Stimulated activated CD4-positive, alpha-beta T cell treated with anti-CD3 and anti-CD28 coated beads, Interleukin-12 subunit alpha, Interleukin-12 subunit beta, amount 100 ng/mL, for 24 hours (primary cell): Measurements from ENCODE around the gene AK2.
A peak's percentile ranks its signal among the peaks of the same experiment; 100 is the strongest.
"Not testable (repeated sequence)": the region's sequence is repeated elsewhere in the genome, so short reads cannot be mapped to it uniquely, and the experiment has no call there.

Experiments used
- DNase-seq, 2 experiments: peaks; one replicate each; pipeline ENCODE4 v3.0.0-alpha.2; 2020; ENCODE audit warnings: low read depth in 2 of 2

AK2 gene

DNA sequence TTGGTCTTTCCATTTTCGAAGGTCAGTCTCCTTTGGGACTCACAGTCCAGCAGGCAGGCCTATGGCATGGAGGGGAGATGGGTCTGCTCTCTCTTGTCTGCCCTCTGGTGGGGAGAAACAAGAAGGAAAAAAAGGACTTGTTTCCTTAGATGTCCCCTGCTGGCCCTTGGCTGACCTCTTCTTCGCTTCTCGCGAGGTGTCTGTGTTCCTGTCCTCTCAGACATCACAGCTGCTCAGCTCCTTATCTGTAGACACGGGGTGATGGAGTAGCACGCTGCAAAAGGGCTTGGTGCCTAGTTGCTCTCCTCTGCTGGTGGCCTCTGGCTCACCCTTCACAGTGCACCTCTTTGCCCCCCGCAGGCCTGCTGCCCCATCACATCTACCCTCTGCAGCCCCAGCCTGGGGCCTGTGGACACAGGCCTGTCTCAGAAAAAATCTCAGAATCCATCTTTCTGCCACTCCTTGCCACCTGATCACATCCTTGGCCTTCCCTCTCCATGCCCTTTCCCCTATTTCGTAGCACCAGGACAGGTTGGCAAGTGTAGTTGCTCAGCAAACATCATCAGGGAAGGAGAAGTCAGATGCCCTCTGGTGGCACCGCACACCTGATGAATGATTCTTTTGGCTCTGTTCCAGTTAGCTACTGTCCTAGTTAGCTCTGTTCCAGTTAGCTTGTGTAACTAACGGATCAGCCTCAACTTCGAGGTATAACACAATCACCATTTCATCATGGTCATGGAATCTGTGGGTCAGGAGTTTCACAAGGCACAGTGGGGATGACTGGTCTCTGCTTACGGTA, 18.7 kb upstream of the AK2 start:
- peak in 1 of 2 experiments; percentile 10 for DNase-seq

DNA sequence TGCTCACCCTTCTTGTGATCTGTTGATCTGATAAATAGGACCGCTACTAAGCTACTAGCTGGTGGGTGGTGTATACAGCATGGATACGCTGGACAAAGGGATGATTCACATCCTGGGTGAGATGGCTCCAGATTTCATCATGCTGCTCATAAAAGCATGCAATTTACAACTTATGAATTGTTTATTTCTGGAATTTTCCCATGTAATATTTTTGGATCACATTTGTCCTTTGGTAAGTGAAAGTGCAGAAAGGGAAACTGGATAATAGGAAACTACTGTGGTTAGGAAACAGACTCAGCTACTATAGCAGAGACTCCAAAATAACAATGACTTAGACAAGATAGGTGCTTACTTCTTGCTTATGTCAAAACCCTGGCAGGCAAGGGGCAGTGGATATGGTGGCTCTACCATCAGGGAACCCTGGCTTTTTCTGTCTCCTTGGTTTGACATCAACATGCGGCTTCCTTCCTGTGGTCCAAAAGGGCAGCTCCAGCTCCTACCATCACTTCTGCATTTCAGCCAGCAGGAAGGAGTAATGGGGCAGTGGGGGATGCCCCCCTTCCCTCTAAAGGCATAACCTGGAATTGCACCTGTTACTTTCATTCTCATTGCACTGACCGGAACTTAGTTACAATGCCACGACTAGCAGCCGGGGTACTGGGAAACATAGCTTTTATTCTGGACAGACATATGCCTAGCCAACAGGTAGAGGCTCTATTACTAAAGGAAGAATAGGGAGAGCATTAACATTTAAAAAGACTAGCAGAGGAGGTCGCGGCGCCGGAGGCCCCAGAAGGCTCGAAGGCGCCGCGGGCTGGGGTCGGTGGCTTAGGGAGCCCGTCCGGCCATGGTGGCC, 13.8 kb upstream of the AK2 start:
- DNase-seq, result no peak

DNA sequence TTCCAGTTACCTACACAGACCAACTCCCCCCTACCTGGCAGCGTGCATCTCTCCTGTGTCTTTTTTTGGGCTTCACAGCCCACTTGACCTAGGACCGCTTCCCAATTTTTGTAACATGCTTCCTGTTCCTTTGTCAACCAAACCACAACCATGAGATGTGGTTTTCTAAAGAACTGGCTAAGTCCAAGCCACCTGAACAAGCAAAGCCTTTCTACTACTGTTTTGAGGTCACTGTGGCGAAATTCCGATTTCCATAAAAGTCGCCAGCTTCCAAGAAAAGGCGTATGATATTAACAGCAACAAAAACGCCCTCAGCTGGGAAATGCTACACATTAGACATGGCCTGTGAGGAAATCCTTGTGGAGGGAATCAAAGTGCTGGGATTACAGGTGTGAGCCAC, 12.7 kb upstream of the AK2 start:
- DNase-seq, result no peak

DNA sequence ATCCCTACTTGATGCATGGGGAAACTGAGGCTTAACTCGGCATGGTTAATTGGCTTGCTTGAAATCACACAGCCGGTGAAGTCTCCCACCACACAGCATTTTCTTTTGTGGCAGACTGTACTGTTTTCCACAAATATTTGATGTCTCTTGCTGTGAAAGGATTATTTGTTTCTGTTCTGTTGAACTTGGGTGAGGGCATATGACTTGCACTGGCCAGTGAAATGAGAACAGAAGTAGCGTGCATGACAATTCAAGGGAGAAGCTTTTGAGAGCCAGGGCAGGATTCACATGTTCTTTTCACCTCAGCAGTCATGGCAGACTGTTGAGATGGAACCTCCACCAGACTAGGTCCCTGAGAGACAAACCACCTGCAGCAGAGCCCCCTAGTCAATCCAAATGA, 11.7 kb upstream of the AK2 start:
- DNase-seq, result no peak

DNA sequence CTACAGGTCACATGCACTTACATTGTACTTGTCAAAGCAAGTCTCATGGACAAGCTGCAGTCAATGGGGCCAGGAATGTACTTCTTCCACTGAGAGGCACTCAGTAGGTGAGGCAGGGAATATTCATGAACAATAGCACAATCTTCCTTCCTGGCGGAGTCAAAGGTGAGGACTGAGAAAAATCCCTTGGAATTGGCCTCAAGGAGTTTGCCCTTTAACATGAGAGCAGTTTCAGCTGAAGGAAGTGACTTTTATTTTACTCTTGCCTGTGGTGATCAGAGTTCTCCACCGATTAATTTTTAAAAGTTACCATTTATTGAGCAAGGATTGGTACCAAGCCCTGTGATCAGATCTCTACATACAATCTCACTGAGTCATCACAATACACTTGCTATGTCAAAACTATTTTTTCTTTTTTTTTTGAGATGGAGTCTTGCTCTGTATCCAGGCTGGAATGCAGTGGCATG, 11.2 kb upstream of the AK2 start:
- DNase-seq, result no peak

DNA sequence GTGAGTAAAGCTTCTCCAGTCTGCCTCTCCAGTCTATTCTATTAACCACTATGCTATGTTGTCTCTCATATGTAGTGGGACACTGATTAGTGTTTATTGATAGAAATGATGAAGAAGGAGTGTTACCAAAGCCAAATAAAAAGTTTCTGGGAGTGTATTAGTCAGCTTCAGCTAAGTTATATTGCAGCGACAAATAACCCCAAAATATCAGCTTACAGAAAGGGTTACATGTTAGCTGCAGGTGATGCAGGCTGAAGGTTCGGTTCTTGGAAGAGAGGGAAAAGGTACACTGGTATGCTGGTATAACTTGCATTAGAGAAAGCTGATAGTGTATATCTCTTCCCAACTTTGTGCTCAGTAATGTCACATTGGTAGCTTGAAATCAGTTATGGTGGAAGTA, 10.6 kb upstream of the AK2 start:
- no peak for DNase-seq

DNA sequence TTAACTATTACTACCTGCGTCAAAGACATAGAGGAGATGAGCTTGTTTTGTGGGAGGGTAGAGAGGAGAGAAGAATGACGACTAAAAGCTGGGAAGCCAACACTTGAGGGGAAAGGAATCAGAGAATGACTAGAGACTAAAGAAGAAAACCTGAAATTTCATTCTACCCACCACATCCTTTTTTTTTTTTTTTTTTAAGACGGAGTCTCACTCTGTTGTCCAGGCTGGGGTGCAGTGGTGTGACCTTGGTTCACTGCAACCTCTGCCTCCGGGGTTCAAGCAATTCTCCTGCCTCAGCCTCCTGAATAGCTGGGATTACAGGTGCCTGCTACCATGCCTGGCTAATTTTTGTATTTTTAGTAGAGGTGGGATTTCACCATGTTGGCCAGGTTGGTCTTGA, 9.6 kb upstream of the AK2 start:
- DNase-seq, result not testable (repeated sequence)

DNA sequence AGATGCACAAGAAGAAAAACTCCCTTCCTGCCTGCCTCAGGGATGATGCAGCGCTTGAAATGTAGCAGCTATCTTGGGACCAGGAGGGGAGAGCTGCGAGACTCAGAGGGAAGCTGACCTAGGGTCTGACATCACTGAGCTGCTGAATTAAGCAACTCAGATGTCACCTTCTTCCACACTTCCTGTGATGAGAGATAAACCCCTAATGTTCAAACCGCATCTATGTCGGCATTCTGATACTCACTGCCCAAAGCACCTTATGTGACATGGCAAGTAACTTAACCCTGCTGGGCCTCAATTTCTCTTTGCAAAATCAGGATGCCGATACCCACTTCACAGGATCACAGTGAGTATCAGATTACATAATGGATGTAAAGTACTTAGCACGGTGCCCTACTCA, 9.1 kb upstream of the AK2 start:
- no peak for DNase-seq

DNA sequence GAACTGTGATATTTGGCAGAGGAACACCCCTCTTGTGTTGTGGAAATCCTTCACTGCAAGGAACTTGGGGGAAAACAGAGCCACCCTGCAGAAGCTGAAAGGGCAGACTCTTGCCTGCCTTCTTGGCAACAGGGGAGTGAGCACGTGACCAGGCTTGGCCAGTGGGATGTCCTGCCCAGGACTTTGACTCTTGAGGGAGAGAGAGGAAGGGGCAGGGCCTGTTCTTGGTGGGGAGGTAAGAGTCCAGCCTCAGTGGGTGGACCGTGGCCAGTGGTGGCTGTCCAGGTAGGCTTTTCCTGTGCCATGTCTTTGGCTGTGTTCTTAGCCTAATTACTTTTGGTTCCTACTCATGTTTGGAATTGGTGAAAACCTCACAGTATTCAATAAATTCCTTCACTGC, 8.6 kb upstream of the AK2 start:
- no peak for DNase-seq

DNA sequence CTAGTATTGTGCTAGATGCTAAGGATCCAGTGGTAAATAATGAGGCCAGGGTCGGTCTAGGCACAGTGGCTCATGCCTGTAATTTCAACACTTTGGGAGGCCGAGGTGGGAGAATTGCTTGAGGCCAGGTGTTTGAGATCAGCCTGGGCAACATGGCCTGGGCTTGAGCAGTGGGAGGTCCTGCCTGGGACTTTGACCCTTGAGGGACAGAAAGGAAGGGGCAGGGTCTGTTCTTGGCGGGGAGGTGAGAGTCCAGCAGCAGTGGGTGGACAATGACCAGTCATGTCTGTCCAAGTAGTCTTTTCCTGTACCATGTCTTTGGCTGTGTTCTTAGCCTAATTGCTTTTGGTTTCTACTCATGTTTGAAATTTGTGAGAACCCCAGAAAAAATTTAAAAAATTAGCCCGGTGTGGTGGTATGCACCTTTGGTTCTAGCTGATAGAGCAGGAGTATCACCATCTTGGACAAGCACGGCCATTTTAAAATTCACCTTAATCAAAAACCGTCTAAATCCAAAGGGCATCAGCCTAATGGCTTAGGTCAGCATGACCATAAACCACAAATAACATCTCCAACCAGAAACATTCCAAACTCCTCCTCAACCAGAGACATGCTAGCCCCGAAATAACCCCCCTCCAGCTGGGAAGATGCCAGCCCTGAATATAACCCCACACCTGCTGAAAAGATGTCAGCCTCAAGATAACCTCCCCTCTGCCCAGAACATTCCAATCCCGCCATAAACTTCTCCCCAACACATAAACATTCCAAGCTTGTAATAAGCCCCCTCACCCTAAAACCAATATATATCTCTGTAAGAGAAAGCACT, 6.8 kb upstream of the AK2 start:
- no peak for DNase-seq

DNA sequence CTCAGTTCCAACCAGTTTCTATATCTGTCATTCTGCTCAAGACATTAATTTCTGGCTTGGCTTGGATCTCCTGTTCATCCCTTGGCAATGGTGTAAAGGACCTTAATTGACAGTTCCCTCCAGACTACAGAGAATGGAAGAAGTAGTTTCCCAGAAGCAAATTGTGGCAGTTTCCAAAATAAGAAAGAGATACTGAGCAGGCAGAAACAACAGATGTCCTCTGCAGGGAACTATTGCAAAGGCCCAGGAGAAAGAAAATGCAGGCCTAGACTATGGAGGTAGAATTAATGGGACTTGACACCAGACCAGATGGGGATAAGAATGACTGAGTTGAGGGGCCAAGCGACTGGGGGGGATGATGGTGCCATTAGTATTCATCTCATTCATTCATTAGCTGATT, 6.1 kb upstream of the AK2 start:
- no peak for DNase-seq

DNA sequence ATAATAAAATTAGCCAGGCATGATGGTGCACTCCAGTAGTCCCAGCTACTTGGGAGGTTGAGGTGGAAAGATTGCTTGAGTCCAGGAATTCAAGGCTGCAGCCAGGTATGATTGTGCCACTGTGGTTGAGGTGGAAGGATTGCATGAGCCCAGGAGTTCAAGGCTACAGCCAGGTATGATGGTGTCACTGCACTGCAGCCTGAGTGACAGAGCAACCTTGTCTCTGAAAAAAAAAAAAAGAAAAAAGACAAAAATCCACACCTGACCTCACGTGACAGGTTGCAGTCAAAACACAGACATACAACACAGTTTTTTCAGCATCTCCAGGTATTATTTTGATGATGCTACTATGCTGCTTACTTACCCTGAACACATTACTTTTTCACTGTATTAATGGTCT, 4.3 kb upstream of the AK2 start:
- DNase-seq, result no peak

DNA sequence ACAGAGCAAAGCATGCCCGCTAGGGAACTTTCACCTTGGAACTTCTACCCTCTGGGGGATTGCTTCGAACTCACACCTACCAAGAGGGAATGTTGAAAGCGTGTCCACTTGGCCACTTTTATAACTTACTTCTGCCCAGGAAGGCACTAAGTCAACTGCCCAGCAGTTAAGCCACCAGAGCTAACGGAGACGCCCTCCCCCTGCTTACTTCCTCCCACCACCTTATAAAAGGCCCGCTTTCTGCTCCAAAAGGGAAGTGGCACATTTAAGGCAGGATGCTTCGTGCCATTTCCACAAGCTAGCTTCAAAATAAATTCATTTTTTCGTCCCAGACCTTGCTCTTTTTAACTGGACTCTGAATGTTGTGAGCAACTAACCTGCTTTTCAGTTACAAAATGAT, 3.2 kb upstream of the AK2 start:
- DNase-seq, result no peak

DNA sequence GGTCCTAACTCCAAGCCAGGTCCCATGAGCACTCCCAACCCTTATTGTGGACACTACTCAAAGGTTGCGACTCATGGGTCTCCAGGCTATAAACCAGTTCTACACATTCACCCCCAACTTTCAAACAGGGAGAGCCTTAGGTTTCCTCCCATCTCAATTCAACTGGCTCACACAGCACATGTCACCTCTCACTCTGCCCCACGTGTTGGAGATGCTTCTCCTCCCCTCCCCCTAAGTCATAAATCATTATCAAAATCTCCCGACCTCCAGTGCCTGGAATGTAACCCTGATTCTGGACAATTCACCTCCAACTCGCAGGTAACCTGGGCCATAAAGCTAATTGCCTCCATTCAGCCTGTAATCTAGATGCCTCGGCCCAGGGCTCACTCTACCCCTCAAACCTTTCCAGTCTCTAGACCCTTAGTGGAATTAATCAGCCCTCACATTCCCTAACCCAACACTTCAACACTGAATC, 595 bp downstream of the AK2 start:
- DNase-seq, result peak in 1 of 2 experiments; percentile 12

DNA sequence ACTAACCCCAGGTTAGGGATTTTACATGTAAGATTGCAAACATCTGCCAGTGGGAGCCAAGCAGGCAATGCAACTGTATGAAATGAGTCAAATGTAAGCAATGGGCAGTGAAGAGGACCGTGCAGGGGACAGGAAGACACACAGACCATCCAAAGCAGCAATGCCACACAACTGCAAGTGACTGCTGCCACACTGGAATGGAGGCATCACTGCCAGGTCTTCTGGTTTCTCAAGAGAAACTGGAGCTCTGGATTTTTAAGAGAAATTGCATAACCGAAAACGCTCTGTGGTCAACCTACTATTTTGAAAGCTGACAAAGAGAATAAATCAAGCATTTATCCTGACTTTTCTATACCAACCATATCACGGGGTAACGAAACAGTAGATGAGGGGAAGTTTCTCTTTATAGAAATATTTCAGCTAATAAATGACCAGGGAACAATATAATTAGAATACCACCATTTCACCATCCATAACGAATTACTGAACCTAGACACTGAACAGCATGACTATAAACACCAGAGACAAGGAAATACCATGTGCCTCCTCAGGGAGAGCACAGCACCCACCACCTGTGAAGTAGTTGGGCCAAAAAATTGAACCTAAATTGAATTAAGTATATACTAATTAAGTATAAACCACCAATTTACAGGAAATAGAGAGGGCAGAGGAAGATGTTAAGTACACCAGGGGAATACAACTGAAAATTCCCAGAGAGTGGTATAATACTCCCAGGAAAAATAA, 4.4 kb downstream of the AK2 start:
- no peak for DNase-seq

DNA sequence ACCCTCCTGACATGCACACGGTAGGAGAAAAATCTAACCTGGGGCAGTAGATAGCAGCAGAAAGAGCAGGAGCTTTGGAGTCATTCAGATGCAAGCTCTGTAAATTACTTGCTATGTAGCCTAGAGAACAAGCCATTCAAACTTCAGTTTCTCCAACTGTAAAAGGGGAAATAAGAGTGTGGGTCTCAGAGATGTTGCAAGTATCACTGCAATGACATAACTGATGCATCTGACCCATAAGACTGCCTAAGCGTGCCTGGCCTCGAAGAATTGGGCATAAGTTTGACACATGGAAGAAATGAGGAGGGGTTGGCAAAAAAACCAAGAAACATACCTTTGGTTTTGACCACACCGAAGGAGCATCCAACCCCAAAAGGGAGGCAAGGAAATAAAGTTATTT, 5.2 kb downstream of the AK2 start:
- DNase-seq, result no peak

DNA sequence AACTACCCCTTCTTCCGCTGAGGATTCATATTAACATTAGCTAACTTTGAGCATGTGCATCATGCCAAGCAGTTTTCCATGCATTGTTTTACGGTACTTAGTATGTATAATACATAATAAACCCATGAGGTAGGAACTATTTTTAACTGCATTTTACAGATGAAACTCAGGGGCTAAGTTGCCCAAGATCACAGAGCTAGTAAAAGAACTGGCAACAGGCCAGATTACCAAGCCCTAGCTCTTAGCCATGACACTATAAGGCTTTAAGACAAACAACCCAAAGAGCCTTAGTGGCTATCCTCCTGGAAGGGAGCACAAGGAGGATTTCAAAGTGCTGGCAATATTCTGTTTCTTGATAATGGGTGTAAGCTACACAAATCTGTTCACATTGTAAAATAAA, 6.1 kb downstream of the AK2 start:
- no peak for DNase-seq

DNA sequence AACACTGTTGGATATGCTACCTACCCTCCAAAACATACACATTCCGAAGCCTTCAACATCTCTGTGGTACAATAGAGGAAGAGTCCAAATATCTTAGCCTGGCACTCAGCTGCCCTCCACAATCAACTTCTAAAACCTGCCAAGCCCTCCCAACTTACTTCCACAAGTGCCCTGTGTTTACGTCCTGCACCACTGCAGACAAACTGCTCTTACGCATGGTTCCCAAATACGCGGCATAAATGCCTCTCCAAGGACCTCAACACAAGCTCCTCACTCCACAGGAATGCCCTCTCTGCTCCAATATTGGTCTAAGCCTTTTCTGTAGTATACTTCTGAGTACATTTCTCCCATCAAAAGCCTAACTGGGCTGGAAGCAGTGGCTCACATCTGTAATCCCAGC, 6.8 kb downstream of the AK2 start:
- no peak for DNase-seq

DNA sequence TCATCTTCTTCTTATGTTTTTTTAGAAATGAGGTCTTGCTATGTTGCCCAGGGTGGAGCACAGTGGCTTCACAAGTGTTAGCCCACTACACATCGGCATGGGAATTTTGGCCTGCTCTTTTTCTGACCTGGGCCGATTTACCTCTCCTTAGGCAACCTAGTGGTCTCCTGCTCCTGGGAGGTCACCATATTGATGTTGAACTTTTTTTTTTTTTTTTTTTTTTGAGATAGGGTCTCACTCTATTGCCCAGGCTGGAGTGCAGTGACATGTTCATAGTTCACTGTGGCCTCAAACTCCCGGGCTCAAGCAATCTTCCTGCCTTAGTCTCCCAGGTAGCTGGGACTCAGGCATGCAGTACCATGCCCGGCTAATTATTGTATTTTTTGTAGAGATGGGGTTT, 7.5 kb downstream of the AK2 start:
- no peak for DNase-seq

DNA sequence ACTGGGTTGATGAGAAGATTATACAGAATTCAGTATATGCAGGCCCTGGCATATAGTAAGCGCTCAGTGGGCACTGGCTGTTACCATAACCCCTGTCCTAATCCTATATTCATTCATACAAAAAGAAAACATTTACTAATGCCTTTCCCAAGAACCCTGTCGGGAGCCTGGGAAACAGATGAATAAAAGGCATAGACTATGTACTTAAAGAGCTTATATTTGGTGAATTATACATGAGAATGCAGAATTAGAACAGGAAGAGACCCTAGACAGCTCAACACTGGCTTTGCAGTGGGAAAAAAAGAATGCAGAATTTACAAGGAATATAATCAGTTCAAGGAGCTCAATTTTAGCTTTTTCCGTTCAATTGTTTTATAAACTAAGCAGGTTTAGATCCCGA, 10.9 kb downstream of the AK2 start:
- DNase-seq, result no peak

DNA sequence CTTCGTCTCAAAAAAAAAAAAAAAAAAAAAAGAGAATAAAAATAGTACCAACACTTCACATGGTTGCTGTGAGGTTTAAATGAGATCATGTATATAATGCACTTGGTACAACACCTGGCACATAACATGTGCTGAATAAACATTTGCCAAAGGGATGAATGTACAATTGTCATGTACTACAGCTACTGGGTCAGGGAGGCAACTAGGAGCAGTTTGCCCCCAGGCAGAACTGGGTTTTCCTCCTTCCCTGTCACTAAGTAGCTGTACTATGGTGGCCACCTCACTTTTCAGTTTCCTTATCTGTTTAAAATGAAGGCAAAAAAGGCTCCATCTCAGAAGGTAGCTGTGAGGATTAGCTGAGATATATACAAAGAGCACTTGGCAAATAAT, 11.5 kb downstream of the AK2 start:
- DNase-seq, result no peak
